ENCODE data around the gene MATK. TPM values are rescaled to one million over a fixed set of nuclear protein-coding genes. Genes with fewer than 3 reads are reported as not detected.

The MATK gene
- total and polyA plus RNA-seq, 4 donors, result 0.78 to 7.0 (median 1.8) TPM

DNA sequence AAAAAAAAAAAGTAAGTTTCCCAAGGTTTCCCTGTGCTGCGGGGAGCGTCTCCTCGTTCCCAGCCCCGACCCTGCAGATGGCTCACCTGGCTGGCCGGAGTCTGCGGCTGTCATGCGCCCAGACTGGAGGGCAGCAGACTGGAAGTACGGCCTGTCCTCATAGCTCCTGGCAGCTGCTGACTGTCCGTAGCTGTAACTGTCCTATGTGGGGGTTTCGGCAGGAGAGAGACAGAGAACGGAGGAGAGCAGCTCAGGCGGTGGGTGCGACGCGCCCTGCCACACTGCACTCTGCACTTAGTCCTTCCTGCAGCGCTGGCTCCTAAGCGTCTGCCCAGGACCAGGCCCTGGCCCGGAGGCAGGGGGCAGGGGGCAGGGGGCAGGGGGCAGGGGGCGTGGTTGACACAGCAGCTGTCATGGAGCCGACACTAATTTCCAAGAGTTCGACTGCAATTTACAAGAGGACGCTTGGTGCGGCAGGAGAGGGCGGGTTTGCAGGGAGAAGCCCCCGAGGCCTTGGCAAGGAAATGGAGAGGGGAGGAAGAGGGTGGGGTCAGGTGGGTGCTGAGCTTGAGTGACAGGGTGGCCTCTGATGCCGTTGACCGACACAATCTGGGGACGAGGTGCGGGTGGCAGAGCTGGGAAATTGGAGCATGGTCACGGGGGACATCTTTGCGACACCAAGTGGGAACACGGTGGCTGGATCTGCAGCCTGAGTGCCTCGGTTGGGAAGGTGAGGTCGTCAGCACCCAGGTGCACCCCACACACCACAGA, 47.6 kb upstream of the MATK start:
- Histone ChIP-seq H3K9ac (ENCODE audit: low read depth in 1 of 2, low read length in 2 of 2) (no peak overlapping the region), H3K27me3 (ENCODE audit: control insufficient read depth in 4 of 4, insufficient read depth in 4 of 4, low read length in 3 of 4) (no peaks in the 10 kb centered on the region), H3K4me3 (ENCODE audit: low read depth in 1 of 3, low read length in 3 of 3) (no peak overlapping the region), H3K9me3 (ENCODE audit: control insufficient read depth in 4 of 4, low read length in 3 of 4) (no peaks in the 10 kb centered on the region), H3K27ac (ENCODE audit: low read depth in 1 of 2, low read length in 2 of 2) (no peak overlapping the region), H3K36me3 (ENCODE audit: control insufficient read depth in 4 of 4, insufficient read depth in 3 of 4, low read depth in 1 of 4, low read length in 3 of 4) (no peaks in the 10 kb centered on the region), H3K4me1 (ENCODE audit: control insufficient read depth in 4 of 4, insufficient read depth in 4 of 4, low read length in 3 of 4) (no peaks in the 10 kb centered on the region)
- TF ChIP-seq RXRA (IDR thresholded peaks at IDR 0.05) (no peak), TAF1 (conservative IDR thresholded peaks at IDR 0.05) (no peak), JUND (IDR thresholded peaks at IDR 0.05) (no peak), HNF4A (conservative IDR thresholded peaks at IDR 0.05) (no peak), NR2F2 (IDR thresholded peaks at IDR 0.05) (no peak), GABPA (IDR thresholded peaks at IDR 0.05 in 1 of 2, conservative IDR thresholded peaks at IDR 0.05 in 1 of 2) (no peak), SP1 (IDR thresholded peaks at IDR 0.05) (no peak), FOXA2 (IDR thresholded peaks at IDR 0.05) (no peak), FOXA1 (IDR thresholded peaks at IDR 0.05) (no peak), HNF4G (IDR thresholded peaks at IDR 0.05) (no peak), YY1 (IDR thresholded peaks at IDR 0.05) (no peak), RAD21 (IDR thresholded peaks at IDR 0.05) (no peak), EGR1 (IDR thresholded peaks at IDR 0.05; ENCODE audit: low read depth in 2 of 2) (no peak)
- TF ChIP-seq, protein P1, sequence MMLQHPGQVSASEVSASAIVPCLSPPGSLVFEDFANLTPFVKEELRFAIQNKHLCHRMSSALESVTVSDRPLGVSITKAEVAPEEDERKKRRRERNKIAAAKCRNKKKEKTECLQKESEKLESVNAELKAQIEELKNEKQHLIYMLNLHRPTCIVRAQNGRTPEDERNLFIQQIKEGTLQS (IDR thresholded peaks at IDR 0.05), result no peak
- TF ChIP-seq, protein P2, sequence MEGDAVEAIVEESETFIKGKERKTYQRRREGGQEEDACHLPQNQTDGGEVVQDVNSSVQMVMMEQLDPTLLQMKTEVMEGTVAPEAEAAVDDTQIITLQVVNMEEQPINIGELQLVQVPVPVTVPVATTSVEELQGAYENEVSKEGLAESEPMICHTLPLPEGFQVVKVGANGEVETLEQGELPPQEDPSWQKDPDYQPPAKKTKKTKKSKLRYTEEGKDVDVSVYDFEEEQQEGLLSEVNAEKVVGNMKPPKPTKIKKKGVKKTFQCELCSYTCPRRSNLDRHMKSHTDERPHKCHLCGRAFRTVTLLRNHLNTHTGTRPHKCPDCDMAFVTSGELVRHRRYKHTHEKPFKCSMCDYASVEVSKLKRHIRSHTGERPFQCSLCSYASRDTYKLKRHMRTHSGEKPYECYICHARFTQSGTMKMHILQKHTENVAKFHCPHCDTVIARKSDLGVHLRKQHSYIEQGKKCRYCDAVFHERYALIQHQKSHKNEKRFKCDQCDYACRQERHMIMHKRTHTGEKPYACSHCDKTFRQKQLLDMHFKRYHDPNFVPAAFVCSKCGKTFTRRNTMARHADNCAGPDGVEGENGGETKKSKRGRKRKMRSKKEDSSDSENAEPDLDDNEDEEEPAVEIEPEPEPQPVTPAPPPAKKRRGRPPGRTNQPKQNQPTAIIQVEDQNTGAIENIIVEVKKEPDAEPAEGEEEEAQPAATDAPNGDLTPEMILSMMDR (IDR thresholded peaks at IDR 0.05; ENCODE audit: low read depth, low read length, missing input control), result no peak
- TF ChIP-seq, protein P3, sequence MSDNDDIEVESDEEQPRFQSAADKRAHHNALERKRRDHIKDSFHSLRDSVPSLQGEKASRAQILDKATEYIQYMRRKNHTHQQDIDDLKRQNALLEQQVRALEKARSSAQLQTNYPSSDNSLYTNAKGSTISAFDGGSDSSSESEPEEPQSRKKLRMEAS (IDR thresholded peaks at IDR 0.05), result no peak
- TF ChIP-seq, protein P4, sequence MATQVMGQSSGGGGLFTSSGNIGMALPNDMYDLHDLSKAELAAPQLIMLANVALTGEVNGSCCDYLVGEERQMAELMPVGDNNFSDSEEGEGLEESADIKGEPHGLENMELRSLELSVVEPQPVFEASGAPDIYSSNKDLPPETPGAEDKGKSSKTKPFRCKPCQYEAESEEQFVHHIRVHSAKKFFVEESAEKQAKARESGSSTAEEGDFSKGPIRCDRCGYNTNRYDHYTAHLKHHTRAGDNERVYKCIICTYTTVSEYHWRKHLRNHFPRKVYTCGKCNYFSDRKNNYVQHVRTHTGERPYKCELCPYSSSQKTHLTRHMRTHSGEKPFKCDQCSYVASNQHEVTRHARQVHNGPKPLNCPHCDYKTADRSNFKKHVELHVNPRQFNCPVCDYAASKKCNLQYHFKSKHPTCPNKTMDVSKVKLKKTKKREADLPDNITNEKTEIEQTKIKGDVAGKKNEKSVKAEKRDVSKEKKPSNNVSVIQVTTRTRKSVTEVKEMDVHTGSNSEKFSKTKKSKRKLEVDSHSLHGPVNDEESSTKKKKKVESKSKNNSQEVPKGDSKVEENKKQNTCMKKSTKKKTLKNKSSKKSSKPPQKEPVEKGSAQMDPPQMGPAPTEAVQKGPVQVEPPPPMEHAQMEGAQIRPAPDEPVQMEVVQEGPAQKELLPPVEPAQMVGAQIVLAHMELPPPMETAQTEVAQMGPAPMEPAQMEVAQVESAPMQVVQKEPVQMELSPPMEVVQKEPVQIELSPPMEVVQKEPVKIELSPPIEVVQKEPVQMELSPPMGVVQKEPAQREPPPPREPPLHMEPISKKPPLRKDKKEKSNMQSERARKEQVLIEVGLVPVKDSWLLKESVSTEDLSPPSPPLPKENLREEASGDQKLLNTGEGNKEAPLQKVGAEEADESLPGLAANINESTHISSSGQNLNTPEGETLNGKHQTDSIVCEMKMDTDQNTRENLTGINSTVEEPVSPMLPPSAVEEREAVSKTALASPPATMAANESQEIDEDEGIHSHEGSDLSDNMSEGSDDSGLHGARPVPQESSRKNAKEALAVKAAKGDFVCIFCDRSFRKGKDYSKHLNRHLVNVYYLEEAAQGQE (IDR thresholded peaks at IDR 0.05), result no peak
- DNase-seq (ENCODE audit: low spot score), result no peak
- WGBS, result 62% methylated on average over 34 of the region's 34 CpGs

DNA sequence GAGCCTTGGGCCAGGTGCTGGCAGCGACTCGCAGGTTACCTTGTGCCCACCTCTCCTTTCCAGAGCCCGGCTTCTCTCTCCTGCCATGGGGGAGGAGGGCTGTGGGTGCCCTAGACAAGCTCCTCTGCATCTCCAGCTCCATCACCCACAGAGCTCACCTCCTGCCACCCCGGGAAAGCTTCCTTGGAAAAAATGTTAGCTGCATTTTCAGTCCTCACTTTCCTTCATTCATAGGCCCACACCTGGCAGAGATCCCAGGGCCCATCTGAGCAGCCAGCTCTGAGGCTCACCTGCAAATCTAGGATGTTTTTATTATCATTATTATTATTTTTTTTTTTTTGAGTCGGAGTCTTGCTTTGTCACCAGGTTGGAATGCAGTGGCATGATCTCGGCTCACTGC, 45.8 kb upstream of the MATK start:
- DNase-seq (ENCODE audit: low spot score), result no peak
- Histone ChIP-seq H3K27me3 (ENCODE audit: control insufficient read depth in 4 of 4, insufficient read depth in 4 of 4, low read length in 3 of 4) (no peaks in the 10 kb centered on the region), H3K9me3 (ENCODE audit: control insufficient read depth in 4 of 4, low read length in 3 of 4) (no peaks in the 10 kb centered on the region), H3K4me1 (ENCODE audit: control insufficient read depth in 4 of 4, insufficient read depth in 4 of 4, low read length in 3 of 4) (no peaks in the 10 kb centered on the region), H3K27ac (ENCODE audit: low read depth in 1 of 2, low read length in 2 of 2) (no peak overlapping the region), H3K36me3 (ENCODE audit: control insufficient read depth in 4 of 4, insufficient read depth in 3 of 4, low read depth in 1 of 4, low read length in 3 of 4) (no peaks in the 10 kb centered on the region), H3K9ac (ENCODE audit: low read depth in 1 of 2, low read length in 2 of 2) (no peak overlapping the region), H3K4me3 (ENCODE audit: low read depth in 1 of 3, low read length in 3 of 3) (no peak overlapping the region)
- TF ChIP-seq, protein P1 (IDR thresholded peaks at IDR 0.05), result no peak
- TF ChIP-seq FOXA2 (IDR thresholded peaks at IDR 0.05) (no peak), TAF1 (conservative IDR thresholded peaks at IDR 0.05) (no peak), YY1 (IDR thresholded peaks at IDR 0.05) (no peak), RXRA (IDR thresholded peaks at IDR 0.05) (no peak), HNF4G (IDR thresholded peaks at IDR 0.05) (no peak), HNF4A (conservative IDR thresholded peaks at IDR 0.05) (no peak), RAD21 (IDR thresholded peaks at IDR 0.05) (no peak), FOXA1 (IDR thresholded peaks at IDR 0.05) (no peak), JUND (IDR thresholded peaks at IDR 0.05) (no peak), GABPA (IDR thresholded peaks at IDR 0.05 in 1 of 2, conservative IDR thresholded peaks at IDR 0.05 in 1 of 2) (no peak)
- TF ChIP-seq, protein P2 (IDR thresholded peaks at IDR 0.05; ENCODE audit: low read depth, low read length, missing input control), result no peak
- TF ChIP-seq, protein P5, sequence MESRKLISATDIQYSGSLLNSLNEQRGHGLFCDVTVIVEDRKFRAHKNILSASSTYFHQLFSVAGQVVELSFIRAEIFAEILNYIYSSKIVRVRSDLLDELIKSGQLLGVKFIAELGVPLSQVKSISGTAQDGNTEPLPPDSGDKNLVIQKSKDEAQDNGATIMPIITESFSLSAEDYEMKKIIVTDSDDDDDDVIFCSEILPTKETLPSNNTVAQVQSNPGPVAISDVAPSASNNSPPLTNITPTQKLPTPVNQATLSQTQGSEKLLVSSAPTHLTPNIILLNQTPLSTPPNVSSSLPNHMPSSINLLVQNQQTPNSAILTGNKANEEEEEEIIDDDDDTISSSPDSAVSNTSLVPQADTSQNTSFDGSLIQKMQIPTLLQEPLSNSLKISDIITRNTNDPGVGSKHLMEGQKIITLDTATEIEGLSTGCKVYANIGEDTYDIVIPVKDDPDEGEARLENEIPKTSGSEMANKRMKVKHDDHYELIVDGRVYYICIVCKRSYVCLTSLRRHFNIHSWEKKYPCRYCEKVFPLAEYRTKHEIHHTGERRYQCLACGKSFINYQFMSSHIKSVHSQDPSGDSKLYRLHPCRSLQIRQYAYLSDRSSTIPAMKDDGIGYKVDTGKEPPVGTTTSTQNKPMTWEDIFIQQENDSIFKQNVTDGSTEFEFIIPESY (IDR thresholded peaks at IDR 0.05), result no peak
- TF ChIP-seq, protein P3 (IDR thresholded peaks at IDR 0.05), result no peak
- 90% methylated on average over 6 of the region's 6 CpGs for whole genome bisulfite sequencing
